Osteoblast (primary cell): ENCODE data around the gene SDHAF3. TPM values are rescaled to one million over a fixed set of nuclear protein-coding genes. Genes with fewer than 3 reads are reported as not detected.

Experiments
- DNase-seq: peaks from one replicate; pipeline ENCODE4 v3.0.0; 2011; ENCODE audit warnings: low spot score, mixed read lengths; ENCODE audit not compliant: insufficient read length; ENCODE audit errors: missing footprints
- H2AFZ ChIP-seq: 2 replicates; pipeline ENCODE4 v1.6.0; 2011; ENCODE audit warnings: mild to moderate bottlenecking, low read length
- H3K27ac ChIP-seq: 2 replicates; pipeline ENCODE4 v1.5.1; 2011; ENCODE audit warnings: mild to moderate bottlenecking, low read depth, low read length, moderate library complexity
- H3K27me3 ChIP-seq: 2 replicates; pipeline ENCODE4 v1.6.0; 2012; ENCODE audit warnings: mild to moderate bottlenecking, control low read depth, inconsistent platforms, low read length, moderate library complexity; ENCODE audit not compliant: insufficient read depth
- H3K36me3 ChIP-seq: 2 replicates; pipeline ENCODE4 v1.5.1; 2011; ENCODE audit warnings: mild to moderate bottlenecking, low read length, control low read depth, moderate library complexity; ENCODE audit not compliant: insufficient read depth
- H3K4me1 ChIP-seq: 2 replicates; pipeline ENCODE4 v1.5.1; 2011; ENCODE audit warnings: mild to moderate bottlenecking, low read length, control low read depth, moderate library complexity; ENCODE audit not compliant: insufficient read depth
- H3K4me2 ChIP-seq: 2 replicates; pipeline ENCODE4 v1.6.0; 2011; ENCODE audit warnings: mild to moderate bottlenecking, low read length; ENCODE audit not compliant: insufficient read depth
- H3K4me3 ChIP-seq: fragments of 200-600 bp; sonication (generic); 3 replicates; pipeline ENCODE4 v1.5.1; 2012; ENCODE audit warnings: mild to moderate bottlenecking, low read length, inconsistent platforms; ENCODE audit not compliant: insufficient read depth
- H3K79me2 ChIP-seq: 2 replicates; pipeline ENCODE4 v1.6.0; 2012; ENCODE audit warnings: mild to moderate bottlenecking, low read length, control low read depth, inconsistent platforms; ENCODE audit not compliant: insufficient read depth
- H3K9me3 ChIP-seq: 2 replicates; pipeline ENCODE4 v1.5.1; 2011; ENCODE audit warnings: low read depth, low read length, control low read depth
- H4K20me1 ChIP-seq: 2 replicates; pipeline ENCODE4 v1.6.0; 2012; ENCODE audit warnings: mild to moderate bottlenecking, low read length, control low read depth; ENCODE audit not compliant: insufficient read depth
- CTCF ChIP-seq: IDR thresholded peaks from 2 replicates; pipeline ENCODE4 v1.5.1; 2011; ENCODE audit warnings: mild to moderate bottlenecking, low read depth, low read length, moderate library complexity; ENCODE audit errors: extremely low read depth
- total RNA-seq: library from RNA; depleted of rRNA; stranded (reverse); fragments of >200 nt; gene quantifications from 2 replicates; pipeline ENCODE4 v1.2.3, GENCODE V29; 2012

Gene SDHAF3
- total RNA-seq, 1 donor, result 6.5 TPM

- no peak overlapping the region for H3K4me3 ChIP-seq
- H3K4me1 ChIP-seq, result no peaks in the 10 kb centered on the region
- no peak overlapping the region for H3K4me2 ChIP-seq
- peaks cover 2% of the 10 kb centered on the region for H3K79me2 ChIP-seq
- TF ChIP-seq CTCF, result no peak
- H3K36me3 ChIP-seq, result no peaks in the 10 kb centered on the region
- H4K20me1 ChIP-seq, result no peaks in the 10 kb centered on the region
- H3K9me3 ChIP-seq, result no peaks in the 10 kb centered on the region
- no peaks in the 10 kb centered on the region for H3K27me3 ChIP-seq
- H2AFZ ChIP-seq, result no peak overlapping the region
- DNase-seq, result no peak
- no peak overlapping the region for H3K27ac ChIP-seq
Measured at GRCh38 chr7:97126483-97127171, 9.1 kb downstream of the SDHAF3 start.

- Histone ChIP-seq H3K79me2 (peaks cover 2% of the 10 kb centered on the region), H4K20me1 (no peaks in the 10 kb centered on the region), H3K9me3 (no peaks in the 10 kb centered on the region), H3K27ac (no peak overlapping the region), H3K27me3 (no peaks in the 10 kb centered on the region), H3K4me2 (no peak overlapping the region), H3K36me3 (no peaks in the 10 kb centered on the region), H3K4me1 (no peaks in the 10 kb centered on the region), H2AFZ (no peak overlapping the region), H3K4me3 (no peak overlapping the region)
- no peak for DNase-seq
- no peak for TF ChIP-seq CTCF
Measured at GRCh38 chr7:97128736-97129135, 11.2 kb downstream of the SDHAF3 start.

- Histone ChIP-seq H3K4me2 (no peak overlapping the region), H3K36me3 (no peaks in the 10 kb centered on the region), H2AFZ (no peak overlapping the region), H3K4me3 (no peak overlapping the region), H3K4me1 (no peaks in the 10 kb centered on the region), H3K27ac (no peak overlapping the region), H3K9me3 (no peaks in the 10 kb centered on the region), H4K20me1 (no peaks in the 10 kb centered on the region), H3K79me2 (peaks cover 2% of the 10 kb centered on the region), H3K27me3 (no peaks in the 10 kb centered on the region)
- TF ChIP-seq CTCF, result no peak
- no peak for DNase-seq
Measured at GRCh38 chr7:97130417-97131139, 13.1 kb downstream of the SDHAF3 start.

- Histone ChIP-seq H4K20me1 (no peaks in the 10 kb centered on the region), H3K27ac (no peak overlapping the region), H3K4me1 (no peaks in the 10 kb centered on the region), H3K79me2 (peaks cover 2% of the 10 kb centered on the region), H3K9me3 (no peaks in the 10 kb centered on the region), H3K4me2 (no peak overlapping the region), H3K27me3 (no peaks in the 10 kb centered on the region), H2AFZ (no peak overlapping the region), H3K4me3 (no peak overlapping the region), H3K36me3 (no peaks in the 10 kb centered on the region)
- no peak for TF ChIP-seq CTCF
- DNase-seq, result no peak
Measured at GRCh38 chr7:97133159-97133558, 15.7 kb downstream of the SDHAF3 start.
